HG03025 (cell line): ENCODE results near the gene CKAP4.
"Not testable (repeated sequence)": the region's sequence is repeated elsewhere in the genome, so short reads cannot be mapped to it uniquely, and the experiment has no call there.

Experiments
- ATAC-seq: cut with Tn5 transposase; IDR thresholded peaks from one replicate; pipeline ENCODE4 v1.9.1; 2021; ENCODE audit warnings: mild to moderate bottlenecking, moderate library complexity; ENCODE audit not compliant: unreplicated experiment, low FRiP score

The CKAP4 gene, protein sequence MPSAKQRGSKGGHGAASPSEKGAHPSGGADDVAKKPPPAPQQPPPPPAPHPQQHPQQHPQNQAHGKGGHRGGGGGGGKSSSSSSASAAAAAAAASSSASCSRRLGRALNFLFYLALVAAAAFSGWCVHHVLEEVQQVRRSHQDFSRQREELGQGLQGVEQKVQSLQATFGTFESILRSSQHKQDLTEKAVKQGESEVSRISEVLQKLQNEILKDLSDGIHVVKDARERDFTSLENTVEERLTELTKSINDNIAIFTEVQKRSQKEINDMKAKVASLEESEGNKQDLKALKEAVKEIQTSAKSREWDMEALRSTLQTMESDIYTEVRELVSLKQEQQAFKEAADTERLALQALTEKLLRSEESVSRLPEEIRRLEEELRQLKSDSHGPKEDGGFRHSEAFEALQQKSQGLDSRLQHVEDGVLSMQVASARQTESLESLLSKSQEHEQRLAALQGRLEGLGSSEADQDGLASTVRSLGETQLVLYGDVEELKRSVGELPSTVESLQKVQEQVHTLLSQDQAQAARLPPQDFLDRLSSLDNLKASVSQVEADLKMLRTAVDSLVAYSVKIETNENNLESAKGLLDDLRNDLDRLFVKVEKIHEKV

DNA sequence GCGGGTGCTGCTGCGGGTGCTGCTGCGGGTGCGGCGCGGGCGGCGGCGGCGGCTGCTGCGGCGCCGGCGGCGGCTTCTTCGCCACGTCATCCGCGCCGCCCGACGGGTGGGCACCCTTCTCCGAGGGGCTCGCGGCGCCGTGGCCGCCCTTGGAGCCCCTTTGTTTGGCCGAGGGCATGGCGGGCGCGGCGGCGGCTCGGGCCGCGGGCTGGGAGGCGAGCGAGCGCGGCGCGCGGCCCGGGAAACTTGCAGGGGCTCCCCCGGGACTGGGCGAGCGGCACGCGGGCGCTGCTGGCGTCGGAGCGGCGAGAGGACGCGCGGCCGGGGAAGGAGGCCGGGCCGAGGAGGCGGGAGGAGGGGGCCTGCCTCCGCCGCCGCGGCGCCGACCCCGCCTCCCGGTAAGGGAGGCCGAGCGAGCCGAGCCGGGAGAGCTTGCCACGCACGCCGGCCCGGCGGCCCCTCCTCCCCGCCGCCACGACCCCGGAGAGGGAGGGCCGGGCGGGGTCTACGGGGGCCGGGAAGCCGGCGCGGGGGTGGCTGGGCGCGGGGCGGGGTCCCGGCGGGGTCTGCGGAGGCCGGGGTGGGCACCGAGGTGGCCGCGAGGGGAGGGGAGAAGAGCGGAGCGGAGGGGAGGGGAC, at the start of gene CKAP4:
Gene CKAP4, minus strand, starts transcription at position 347 of the 638 bp plus-strand sequence. Its CDS starts 169 bp downstream, at position 178.
- peak; percentile 40 for ATAC-seq

DNA sequence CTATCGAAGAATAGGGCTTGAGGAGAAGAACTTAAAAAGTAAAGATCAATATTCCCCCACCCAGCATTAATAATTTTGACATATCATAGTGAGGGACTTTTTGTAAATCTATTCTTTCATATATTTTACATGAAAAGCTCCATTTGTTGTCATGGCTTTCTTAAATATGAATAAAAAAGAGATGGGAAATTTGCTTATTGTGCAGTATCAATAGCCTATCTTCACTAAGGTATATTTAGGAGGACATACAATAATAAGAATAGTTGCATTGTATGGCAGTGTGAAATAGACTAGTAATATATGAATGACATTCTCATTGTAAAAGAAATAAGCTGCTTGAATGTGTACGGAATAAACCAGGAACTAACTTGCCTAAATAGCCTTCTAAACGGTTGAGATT, 49.3 kb upstream of the CKAP4 start:
- ATAC-seq: no peak

DNA sequence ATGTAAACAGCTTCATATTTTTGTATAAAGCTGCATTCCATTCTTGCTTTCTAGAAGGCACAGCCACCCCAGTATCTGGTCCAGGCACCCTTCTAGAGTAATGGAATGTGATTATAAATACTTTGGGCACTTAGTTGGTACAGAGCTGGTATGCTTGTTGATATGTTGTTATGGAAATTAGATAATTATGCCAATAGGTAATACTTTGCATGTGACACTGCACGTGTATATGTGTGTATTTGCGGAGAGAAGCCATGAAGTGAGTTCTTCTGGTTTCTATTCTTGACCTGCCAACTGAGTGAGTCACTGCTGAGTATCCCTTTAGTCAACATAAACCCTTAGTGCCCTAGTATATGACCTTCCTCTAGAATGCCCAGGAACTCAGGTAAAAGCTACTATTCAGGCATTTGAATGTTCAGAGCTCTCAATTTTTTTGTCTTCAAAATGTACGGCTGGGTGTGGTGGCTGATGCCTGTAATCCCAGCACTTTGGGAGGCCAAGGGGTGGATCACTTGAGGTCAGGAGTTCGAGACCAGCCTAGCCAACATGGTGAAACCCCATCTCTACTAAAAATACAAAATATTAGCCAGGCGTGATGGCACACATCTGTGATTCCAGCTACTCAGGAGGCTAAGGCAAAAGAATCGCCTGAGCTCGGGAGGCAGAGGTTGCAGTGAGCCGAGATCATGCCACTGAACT, 48.5 kb upstream of the CKAP4 start:
- no peak for ATAC-seq

DNA sequence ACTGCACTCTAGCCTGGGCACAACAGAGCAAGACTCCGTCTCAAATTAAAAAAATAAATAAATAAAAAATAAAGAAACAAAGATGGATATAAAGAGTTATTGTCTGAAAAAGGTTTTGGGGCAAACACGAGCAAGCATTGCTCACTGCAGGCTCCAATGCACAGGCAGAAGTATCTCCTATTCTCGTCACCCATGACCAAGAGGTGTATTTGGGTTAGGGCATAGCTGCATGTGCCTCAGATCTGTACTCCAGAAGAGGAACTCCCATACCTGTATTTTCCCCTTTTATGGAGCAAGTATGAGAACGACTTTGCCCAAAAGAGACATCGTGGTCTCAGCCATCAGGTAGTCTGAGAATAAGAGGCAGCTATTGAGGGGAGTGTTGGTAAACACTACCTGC, 44.5 kb upstream of the CKAP4 start:
- ATAC-seq: no peak

DNA sequence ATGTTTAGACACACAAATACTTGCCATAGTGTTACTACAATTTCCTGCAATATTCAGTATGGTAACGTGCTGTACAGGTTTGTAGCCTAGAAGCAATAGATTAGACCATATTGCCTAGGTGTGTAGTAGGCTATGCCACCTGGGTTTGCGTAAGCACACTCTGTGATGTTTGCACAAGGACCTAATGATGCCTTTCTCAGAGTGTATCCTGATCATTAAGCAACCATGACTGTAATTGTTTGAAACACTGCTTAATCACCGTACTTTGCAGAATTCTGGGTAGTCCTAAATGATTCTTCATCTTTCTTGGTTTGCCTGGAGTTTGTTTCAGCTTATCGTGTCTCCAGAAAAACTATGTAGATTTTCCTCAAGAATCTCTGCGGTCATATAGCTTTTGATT, 43.5 kb upstream of the CKAP4 start:
- no peak for ATAC-seq

DNA sequence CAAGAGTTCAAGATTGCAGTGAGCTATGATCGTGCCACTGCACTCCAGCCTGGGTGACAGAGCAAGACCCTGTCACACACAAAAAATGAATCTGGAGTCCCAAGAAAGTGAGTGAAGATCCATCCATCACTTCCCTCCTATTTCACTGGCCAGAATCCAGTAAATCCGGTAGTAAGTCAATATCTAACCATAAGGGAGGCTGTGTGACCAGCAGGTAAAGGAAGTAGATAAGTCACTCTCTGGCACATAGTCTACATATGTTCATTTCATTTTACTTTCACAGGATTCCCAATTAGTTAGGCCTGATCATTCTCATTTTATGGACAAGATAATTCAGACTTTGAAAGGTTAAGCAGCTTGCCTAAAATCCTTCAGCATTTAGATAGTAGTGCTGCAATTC, 42.8 kb upstream of the CKAP4 start:
- no peak for ATAC-seq

DNA sequence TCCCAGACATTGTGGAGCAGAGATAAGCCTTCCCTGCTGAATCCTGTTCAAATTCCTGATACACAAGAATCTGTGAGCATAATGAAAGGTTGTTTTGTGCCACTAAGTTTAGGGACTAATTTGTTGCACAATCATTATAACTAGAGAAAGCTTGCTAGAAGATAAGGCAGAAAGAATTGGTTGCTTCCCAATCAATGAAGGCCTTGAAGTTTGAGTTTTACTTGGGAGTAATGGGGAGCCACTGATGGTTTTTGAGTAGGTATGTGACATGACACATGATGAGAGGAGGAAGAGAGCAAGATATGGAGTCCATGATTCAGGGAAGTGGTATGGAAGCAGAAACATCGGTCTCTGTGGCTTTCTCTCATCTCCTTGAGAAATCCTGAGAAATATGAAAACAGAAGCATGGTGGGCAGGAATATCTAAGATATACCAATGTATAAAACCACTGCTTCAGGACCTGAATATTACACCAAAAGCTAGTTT, 41.4 kb upstream of the CKAP4 start:
- no peak for ATAC-seq

DNA sequence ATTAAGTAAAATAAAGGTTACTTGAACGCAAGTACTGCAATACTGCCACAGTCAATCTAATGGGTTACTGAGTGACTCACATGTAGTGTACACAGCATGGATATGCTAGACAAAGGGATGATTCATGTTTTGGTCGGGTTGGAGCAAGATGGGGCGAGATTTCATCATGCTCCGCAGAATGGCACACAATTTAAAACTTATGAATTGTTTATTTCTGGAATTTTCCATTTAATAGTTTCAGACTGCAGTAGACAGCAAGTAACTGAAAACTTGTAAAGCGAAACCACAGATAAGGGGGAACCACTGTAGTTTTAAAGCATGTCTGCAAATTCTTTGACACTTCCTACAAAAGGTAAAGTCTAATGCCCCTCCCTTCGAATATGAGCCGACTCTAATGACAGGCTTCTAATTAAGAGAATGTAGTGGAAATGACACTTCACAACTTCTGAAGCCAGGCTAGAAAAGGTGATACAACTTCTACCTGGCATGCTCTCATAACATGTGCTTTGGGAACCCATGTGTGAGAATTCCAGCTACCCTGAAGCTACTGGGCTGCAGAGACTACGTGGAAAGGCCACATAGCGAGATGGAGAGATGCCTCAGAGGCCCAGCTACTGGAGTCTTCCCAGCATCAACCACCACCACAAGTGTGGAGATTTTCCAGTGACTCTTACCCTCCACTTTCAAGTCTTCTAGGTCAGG, 40.8 kb upstream of the CKAP4 start:
- ATAC-seq: no peak

DNA sequence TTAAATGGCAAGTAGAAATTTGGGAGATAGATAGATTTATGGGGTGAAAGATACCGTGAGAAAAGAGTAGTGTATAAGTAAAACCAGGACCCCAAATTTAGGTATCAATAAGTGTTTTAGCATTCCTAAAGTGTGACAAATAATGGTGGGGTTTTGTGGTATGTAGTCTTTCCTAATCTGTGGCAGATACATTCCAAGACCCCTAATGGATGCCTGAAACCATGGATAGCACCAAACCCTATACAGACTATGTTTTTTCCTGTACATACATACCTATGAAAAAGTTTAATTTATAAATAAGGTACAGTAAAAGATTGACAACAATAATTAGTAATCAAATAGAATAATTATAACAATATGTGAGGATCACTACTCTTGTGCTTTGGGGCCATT, 40.3 kb upstream of the CKAP4 start:
- no peak for ATAC-seq

DNA sequence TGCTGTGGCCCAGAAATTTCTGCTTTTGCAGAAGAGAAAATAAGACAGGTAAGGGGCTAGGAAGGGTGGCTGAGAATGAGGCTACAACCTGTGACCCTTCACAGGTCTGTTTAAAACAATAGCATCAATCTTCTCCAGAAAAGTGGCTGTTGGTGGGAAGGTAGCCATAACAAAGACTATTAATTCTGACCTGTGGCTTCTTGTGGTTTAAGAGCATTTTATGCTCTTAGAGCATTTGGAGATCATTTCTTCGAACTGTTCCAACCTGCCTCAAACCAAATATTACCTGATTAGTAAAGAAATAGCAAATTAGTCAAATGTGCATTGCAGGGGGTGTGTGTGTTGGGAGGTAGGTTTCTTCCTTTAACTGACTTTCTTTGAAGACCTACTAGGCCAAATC, 39.5 kb upstream of the CKAP4 start:
- ATAC-seq: no peak

DNA sequence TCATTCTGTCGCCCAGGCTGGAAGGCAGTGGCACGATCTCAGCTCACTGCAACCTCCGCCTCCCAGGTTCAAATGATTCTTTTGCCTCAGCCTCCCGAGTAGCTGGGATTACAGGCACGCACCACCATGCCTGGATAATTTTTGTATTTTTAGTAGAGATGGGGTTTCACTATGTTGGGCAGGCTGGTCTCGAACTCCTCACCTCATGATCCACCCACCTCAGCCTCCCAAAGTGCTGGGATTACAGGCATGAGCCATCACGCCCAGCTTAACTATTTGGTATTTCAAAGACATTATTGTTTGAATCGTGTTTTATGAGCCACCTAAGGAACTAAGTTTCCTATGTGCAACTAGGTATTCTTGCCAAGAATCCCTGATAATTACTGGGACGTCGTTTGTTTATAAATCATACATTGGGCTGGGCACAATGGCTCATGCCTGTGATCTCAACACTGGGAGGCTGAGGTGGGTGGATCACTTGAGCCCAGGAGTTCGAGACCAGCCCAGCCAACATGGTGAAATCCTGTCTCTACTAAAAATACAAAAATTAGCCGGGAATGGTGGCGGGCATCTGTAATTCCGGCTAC, 38.8 kb upstream of the CKAP4 start:
- not testable (repeated sequence) for ATAC-seq

DNA sequence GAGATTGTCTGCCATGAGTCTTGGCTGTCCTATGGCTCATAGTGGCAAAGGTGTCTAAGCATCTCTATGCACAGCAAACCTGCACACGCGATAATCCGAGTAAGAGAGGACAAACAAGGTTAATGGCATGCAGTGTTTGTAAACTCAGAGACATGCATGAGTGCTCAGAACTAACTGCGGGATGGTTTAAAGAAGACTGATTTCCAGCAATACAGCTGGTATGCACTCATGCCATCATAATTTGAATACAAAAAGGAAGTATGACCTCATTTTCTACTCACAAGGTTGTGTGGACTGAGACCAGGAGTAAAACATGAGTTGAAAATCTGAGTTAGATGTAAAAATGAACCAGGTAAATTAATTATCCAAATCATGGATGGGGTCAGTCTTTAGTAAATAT, 38.2 kb upstream of the CKAP4 start:
- ATAC-seq: no peak

DNA sequence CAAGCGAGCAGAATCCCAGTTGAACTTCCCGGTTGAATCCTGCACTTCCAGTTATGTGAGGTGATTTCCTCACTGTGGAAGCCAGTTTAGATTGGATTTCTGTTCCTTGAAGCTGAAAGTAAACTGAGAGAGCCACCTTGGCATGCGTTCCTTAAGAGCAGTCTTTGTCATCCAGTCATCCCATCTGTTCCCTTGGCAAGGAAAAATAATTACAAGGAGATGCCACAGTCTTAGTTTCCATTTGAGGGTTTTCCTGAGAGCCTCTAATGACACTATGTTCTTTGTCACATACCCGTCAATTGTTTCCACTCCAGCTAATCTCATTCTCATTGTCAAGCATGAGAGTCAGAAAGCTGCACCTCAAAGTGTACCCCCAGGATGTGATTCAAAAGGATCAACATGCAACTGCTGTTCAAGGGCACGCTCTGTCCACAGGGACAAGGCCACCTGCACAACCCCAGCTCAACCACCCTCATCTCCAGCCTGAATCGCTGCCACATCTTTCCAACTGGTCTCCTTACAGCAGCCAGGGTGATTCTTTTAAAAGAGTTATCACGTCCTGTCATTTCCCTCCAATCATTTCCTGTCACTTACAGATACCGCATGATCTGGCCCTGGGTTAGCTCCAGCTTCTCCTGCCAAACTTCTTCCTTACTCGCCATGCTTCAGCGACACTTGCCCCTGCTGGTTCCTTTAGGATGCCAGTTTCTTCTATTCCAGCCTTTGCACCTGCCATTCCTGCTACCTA, 36.7 kb upstream of the CKAP4 start:
- no peak for ATAC-seq

DNA sequence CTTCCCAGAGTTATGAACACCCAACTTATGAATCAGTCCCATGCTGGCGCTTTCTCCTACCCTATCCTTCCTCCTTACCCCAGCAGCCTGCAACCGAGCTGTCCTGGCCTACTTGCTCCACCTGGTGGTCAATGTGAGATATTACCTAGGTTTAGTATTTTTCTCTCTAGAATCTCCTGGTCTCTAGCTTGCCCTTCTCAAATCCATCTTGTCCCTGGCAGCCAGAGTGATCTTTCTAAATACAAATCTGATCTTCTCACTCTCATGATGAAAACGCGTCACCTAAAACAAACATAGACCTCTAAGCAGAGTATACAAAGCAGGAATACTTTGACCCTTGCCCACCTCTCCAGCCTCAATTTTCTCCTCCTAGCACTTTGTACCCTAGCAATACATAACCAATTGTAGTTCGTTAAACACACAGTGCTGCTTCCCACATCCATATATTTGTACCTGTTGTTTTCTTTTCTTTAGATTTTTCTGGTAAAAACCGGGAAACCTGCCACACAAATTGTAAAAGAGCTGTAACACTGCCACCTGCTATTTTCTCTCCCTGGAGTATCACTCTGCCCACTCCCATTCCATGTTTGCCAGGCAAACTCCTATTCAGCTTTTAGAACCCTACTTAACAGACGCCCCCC, 34.8 kb upstream of the CKAP4 start:
- ATAC-seq: peak; percentile 51

DNA sequence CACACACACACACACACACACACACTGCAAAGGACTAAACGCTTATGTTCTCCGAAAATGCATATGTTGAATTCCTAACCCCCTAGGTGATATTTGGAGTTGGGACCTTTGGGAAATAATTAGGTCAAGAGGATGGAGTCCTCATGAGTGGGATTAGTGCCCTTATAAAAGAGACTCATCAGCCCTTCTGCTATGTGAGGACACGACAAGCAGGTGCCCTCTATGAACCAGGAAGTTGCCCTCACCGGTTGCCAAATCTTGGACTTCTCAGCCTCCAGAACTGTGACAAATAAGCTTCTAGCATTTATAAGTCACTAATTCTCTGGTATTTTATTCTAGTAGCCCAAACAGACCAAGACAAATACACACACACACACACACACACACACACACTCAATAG, 34.0 kb upstream of the CKAP4 start:
- no peak for ATAC-seq

DNA sequence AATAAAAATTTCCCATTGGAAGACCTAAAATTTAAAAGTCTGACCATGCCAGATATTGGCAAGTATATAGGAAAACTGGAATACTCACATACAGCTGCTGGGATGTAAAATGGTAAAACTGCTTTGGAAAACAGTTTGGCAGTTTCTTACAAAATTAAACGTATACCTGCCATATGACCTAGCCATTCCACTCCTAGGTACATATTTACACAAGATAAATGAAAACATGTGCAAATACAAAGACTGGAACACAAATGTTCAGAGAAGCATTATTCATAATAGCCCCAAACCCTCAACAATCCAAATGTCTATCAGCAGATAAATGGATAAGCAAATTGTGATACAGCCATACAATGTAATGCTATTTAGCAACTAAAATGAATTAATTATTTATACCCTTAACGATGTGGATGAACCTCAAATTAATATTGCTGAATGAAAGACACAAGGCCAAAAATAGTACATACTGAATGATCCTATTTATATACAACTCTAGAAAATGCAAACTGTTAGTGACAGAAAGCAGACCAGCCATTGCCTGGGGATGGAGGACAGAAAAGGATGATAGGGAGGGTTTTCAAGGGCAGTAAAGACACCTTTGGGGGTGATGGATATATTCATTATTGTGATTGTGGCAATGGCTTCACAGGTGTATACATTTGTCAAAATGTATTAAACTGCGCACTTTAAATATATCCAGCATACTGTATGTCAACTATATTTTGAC, 33.4 kb upstream of the CKAP4 start:
- ATAC-seq: no peak

DNA sequence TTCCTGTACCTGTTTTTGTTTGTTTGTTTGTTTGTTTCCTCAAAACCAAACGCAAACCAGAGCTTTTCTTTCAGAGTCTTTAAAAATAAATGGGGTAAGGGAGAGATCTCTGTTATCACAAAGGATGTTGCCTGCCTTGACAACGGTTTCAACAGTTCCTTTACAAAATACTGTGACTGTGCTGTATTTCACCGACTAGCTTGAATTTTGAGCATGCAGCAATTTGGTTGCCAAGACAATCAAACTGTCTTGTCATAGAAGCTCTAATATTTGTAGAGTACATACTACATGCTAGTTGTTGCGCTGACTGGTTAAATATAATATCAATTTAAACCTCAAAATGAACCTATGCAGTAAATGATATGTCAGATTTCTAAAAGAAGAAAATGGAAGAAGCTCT, 32.3 kb upstream of the CKAP4 start:
- no peak for ATAC-seq

DNA sequence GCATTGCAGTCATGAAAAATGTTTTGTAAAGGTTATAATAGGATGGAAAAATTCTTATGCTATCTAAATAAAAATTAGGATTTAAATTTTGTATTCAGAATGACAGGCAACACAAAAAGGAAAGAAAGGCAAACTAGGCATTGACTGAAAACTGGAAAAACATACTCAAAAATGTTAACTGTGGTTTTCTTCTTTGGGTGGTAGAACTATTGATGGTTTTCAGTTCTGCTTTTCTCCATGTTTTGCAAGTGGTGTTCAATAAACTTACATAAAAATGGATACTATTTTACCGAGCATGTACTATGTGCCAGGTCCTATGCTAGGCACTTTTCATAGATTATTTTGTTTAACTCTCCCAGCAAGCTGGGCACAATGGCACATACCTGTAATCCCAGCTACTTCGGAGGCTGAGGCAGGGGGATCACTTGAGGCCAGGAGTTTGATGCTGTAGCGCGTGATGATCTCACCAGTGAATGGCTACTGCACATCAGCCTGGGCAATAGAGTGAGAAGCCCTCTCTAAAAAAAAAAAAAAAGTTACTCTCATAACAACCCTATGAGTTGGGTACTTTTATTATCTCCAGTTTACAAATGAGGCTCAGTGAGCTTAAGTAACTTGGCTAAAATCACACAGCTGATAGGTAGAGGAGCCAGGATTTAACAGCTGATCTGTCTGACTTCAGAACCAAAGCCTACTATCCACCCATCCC, 28.4 kb upstream of the CKAP4 start:
- ATAC-seq: peak; percentile 78
